ENCODE data around the gene PNPLA3.

The PNPLA3 gene, protein sequence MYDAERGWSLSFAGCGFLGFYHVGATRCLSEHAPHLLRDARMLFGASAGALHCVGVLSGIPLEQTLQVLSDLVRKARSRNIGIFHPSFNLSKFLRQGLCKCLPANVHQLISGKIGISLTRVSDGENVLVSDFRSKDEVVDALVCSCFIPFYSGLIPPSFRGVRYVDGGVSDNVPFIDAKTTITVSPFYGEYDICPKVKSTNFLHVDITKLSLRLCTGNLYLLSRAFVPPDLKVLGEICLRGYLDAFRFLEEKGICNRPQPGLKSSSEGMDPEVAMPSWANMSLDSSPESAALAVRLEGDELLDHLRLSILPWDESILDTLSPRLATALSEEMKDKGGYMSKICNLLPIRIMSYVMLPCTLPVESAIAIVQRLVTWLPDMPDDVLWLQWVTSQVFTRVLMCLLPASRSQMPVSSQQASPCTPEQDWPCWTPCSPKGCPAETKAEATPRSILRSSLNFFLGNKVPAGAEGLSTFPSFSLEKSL

DNA sequence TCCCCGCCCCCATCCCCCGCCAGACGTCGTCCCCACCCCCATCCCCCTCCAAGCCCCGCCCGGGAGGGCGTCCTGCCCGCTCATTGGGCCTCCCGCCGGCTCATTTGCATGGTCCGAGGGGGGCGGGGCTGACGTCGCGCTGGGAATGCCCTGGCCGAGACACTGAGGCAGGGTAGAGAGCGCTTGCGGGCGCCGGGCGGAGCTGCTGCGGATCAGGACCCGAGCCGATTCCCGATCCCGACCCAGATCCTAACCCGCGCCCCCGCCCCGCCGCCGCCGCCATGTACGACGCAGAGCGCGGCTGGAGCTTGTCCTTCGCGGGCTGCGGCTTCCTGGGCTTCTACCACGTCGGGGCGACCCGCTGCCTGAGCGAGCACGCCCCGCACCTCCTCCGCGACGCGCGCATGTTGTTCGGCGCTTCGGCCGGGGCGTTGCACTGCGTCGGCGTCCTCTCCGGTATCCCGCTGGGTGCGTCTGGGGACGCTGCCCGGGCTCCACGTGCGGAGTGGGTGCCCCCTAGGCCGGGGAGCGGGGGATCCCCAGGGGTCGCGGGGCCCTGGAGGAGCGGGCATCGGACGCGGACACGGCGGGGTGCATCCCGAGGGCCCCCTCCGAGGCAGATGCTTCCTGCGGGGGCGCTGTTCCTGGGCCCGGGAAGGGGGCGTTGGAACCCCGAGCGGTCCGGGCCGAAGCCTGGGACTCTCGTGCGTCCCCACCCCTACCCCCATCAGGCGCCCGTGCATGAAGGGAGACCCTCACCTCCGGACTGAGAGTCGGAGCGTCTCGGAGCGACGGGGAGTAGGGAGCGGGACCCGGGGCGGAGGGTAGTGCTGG, at the start of gene PNPLA3:
TSS of gene PNPLA3 (plus strand) at position 175 of the 834 bp plus-strand sequence. CDS start at position 282, 107 bp downstream.
- DNase-seq, result peak in 13 of 14 donors; percentile 16 to 85 (median 73)

DNA sequence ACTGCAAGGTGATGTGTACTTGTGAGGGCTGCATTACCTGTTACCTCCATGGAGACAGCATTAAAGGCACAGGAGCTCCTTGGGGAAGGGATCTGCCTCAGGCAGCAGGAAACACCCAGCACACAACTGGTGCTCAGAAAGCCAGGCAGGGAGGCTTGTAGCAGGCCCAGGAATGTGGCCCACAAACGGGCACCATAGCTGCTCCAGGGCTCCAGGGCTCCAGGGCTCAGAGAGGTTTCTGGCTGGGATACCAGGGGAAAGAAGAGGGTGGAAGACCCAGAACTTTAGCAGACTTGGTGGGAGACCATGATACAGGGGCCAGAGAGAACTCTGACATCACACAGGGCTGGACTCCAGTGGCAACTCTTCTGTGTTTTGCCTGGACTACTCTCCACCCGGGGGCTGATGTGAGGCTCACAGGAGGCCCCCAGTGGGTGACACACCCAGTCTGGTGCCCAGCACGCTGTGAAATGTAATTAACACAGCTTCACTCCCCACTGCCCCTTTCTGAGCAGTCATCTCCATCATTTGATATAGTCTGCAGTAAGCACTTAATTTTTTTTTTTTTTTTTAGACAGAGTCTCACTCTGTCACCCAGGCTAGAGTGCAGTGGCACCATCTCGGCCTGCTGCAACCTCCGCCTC, 46.6 kb upstream of the PNPLA3 start:
- no peak for DNase-seq

DNA sequence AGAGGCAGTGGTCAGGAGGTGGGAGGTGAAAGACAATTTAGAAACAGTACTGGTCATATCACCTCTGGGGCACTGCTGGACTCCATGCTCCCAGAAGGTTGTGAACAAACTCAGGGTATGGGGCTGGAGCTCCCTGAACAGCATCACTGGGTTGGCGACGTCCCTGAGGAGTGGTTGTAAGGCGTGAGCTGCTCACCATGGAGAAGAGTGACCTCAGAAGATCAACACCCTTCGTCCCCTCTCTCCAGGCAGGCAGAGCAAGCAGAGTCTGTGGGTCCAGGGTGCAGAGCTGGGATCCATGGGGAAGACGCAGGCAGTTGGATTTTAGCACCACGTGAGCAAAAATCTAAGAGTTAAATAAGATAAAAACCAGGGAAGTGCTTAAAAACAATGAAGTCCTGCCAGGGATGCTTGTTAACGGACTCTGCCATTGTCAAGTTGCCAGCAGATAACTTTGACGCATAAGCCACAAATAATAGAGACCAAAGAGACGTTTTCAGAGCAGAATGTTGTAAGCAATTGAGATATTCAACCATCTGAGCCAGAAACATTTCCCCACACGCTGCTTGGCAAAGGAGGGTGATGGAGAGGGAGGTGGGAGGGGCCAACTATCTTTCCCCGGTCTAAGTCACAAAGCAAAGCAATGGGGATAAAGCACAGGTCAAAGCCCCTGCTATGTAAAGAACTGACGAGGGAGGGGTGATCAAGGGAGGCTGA, 45.4 kb upstream of the PNPLA3 start:
- no peak for DNase-seq

DNA sequence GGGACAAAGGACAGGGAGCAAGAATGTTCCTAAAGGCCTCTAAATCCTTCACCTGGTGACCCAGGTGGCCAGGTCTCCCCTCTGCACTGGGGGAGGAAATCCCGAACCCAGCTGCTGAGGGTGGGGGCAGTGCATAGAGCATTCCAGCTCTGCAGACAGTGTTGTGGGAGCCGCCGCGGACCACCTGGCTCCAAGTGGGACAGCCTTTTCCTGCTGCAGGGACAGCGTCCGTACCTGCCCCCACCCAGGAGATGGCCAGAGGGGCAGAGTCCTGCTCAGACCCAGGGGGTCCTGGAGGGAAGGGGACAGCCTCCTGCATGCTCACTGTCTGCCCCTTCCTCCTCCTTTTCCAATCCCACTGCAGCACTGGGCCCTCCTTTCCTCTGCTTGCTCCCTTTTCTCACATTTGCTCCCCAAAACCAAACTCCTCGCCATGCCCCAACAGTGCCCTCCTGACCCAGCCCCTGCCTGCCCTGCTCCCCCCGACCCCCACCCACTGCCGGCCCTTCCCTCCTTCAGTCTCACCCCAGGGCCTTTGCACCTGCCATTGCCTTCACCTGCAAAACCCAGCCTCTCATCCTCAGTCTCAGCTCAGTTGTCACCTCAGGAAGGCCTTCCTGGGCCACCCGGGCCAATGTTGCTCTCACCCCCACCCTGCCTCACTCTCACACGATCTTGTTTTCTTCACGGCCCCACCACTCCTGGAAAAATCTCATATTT, 44.6 kb upstream of the PNPLA3 start:
- DNase-seq, result no peak

DNA sequence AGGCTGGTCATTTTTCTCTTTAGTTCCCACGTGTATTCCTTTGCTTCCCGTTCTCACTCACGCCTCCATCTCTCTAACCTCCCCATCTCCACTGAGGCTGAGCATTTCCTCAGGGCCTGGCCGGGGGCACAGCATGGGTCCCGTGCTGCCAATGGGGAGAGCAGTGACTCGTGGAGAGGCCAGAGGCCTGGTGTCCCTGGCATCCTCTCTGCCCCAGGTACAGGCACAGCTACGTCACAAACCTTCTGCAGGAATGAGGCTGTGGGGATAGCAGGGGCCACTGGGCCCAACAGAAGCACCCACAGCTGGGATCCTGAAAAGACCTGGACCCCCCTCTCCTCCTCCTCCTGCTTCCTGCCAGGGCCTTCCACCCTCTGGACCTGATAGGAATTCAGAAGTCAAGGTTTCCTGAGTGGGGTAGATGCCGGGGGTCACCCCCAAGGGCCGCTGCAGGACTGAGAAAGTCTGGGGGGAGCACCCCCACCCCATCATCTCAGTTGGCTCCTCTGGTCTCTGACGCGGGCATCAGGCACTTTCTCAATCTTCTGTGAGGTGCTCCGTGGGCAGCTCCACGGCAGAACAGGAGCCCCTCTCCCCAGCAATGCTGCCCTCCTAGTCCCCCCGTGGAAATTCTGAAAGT, 43.6 kb upstream of the PNPLA3 start:
- no peak for DNase-seq

DNA sequence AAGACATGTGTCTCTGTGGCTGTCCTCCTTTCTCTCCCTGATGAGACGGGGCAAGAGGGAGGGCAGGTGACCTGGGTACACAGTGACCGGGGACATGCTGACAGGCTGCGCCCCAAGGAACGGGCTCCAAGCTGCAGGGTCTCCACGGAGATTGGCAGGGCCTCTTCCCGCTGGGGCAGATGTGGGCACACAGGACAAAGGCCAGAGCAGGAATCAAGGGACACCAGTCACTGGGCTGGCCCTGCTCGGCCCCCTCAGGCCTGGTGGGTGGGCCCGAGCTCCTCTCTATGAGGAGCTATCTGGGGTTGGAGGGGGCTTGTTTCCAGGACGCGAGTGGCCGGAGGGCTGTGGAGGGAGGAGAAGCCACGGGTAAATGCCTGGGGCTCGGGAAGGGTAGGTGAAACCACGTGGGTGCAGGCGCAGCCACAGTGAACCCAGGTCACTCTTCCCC, 43.0 kb upstream of the PNPLA3 start:
- DNase-seq, result no peak

DNA sequence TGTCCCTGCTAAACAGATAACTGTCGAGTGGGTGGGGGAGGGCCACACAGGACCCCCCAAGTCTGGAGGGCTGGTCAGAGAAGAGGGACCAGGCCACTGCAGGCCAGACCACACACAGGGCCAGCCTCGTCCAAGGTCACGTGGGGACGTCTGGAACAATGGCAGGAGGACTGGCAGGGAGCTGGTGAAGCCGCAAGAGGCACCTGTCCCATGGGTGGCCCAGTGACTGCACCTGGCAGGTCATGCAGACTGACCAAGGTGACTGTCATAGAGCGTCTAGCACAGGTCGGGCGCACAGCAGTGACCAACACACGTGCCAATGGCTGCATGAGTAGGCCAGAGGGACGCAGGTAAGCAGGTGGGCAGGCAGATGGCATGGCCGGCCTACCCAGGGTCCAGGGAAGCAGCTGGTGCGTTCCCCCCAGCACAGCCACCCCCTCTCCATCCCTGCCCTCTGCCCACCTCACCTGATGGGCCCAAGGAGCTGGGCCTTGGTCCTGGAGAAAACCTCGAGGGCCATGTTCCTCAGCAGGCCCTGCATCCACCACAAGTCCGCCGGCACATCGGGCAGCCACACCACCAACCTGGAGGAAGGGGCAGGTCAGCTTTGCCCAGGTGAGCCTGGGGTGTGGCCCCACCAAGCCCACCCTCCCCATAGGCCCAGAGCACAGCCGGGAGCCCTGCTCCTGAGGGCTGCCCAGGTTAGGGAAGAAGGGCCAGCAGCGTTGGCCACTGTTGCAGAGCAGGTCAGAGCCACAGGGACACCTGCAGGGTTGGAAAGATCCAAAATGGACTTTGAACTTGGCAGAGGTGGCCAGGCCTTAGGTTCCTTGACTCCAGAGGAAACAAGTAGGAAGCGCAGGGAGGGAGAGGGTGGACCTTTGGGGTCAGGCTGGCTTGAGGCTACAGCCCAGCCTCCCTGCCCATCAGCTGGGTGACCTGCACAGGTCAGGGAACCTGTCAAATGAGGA, 42.2 kb upstream of the PNPLA3 start:
- no peak for DNase-seq

DNA sequence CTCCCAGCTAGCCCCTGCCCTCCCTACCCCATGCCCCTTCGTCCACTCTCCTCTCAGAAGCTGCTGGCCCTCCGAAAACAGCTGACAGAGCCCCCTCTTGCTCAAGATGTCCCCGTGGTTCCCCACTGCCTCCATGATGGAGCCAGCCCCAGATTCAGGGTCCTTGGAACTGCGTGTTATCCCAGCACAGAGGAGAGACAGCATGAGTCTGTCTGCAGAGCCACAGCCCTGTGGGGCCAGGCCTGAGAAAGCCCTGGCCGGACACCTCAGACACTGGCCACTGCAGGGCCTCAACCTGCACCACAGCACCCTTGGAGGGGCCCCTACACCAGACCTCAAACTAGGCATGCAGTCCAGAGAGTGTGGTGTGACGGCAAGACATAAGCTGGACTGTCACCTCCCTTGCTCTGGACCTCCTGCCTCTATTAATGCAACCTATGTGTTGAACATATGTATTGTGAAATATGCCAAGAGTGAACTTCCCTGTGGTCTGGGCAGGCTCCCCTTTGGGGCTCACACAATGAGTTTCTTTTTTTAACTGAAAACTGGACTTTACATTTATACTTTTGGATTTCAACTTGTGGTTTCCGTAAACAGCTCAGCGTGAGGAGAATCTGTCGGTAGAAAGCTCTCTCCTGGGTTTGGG, 41.4 kb upstream of the PNPLA3 start:
- DNase-seq, result no peak

DNA sequence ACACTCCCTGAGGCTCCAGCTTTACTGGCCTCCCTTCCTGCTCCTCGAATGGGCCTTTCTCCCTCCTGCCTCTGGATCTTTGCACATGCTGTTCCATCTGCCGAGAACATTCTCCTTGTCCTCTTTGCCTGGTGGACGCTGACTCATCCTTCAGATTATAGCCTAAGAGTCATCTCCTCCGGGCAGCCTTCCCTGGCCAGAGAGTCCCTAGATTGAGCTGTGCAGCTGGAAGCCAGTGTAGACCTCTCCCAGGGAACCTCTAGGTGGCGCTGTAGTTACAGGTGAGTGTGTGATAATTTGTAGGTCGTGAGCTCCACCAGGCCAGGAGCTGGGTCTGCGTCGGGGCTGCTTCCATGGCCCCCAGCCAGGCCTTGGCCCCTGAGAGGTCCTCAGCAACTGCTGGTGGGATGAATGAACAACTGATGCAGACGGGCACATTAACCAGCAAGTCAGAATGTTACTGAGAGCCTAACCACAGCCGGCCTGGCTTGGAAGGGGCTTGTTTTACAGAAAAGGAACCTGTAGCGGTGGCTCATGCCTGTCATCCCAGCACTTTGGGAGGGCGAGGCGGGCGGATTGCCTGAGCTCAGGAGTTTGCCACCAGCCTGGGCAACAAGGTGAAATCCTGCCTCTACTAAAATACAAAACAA, 40.5 kb upstream of the PNPLA3 start:
- no peak for DNase-seq

DNA sequence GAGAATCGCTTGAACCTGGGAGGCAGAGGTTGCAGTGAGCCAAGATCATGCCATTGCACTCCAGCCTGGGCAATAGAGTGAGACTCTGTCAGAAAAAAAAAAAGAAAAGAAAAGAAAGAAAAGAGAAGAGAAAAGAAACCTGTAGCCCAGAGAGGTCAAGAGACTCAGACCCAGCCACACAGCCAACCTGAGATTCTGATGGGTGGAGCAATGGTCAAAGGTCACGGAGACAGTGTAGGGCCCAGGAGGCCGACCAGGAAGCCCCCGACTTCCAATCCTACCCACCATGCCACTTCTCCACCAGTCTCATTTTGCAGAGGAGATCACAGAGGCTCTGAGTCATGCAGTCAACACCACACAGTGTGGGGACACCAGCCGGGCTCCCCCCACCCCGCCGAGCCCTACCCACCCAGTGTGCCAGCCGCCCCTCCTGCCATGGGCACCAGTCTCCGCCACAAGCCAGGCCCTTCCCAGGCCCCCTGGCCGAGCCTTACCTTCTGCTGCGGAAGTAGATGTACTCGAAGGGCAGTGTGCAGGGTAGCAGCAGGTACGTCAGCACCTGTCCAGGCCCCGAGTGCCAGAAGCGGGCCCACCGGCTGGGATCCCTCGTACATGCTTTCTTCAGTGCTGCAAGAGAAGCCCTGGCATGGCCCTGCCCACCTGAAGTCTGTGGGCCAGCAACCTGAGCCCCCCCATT, 39.7 kb upstream of the PNPLA3 start:
- no peak for DNase-seq

DNA sequence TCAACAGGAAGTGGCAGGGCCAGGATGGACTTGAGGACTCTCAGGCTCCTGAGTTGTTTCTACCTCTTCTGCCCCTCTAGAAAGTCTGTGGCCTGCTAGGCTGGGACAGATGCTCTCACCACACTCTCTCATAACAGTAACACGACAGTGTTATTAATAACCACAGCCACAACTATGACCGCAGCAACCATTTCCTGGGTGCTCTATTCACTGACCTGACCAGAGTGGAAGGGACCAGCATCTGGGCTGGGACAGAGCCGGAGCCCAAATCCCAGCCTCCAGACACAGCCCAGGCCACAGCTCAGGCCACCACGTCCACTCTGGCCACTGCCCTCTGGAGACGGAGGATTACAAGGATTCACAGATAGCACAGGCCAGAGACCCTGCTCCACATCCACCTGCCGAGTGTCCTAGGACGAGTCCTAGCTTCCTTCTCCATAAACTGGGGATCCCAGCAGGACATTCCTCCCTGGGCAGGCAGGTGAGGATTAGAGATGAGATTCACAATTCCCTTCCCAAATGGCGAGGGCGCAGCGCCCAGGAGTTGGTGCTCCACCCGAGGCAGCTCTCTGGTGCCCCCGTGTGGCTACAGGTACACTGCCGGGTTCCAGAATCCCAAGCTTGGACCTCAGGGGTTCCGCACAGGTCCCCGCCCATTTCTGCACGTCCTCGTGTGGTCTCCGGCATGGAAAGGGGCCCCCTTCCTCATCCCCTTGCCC, 38.8 kb upstream of the PNPLA3 start:
- peak in 1 of 14 donors; percentile 10 for DNase-seq

DNA sequence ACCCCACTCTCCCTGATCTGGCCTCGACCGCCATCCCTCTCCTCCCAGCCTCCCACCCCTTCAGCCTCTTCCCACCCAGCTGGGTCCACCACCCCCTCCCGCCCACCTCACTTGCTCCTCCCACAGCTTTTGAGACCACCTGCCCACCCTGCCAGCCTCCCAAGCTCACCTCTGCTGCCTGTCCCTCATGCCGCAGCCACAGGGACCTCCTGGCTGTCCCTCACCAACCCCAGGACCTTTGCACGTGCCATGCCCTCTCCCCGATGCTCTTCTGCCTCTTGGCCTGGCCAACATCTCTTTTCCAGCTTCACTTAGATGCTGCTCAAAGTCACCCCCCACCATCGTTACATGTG, 38.3 kb upstream of the PNPLA3 start:
- DNase-seq, result no peak

DNA sequence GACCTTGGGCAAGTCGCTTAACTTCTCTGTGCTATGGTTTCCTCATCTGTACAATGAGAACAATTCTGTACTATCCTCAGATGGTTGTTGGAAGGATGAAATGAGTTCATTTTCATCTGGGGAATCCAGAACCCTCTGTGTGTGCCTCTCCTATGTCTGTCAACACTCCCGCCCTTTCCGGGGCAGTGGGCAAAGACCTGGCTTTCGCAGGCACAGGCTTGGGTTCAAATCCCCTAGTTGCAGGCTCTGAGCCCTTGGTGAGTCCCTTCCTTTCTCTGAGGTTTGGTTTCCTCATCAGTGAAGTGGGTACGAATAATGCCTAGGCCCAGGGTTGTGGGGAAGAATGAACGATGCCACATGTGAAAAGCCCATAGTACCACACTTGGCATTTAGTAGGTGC, 37.8 kb upstream of the PNPLA3 start:
- no peak for DNase-seq

DNA sequence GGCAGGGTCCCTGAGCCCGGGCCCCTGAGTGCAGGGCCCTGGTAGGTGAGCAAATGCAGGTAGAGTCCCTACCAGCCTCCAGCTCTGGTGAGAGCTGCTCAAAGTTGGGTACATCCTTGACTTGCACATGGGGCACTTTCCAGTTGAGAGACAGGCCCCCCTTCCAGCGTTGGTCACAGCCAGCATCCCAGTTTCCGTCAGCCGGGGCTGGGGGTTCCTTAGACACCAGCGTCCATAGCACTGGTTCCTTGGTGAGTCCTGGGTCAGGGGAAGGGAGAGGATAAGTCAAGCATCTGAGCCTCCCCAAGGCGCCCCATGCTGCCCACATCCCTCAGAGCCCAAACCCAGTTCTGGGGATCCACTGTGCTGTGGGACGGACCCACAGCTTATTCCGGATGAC, 37.4 kb upstream of the PNPLA3 start:
- DNase-seq, result no peak

DNA sequence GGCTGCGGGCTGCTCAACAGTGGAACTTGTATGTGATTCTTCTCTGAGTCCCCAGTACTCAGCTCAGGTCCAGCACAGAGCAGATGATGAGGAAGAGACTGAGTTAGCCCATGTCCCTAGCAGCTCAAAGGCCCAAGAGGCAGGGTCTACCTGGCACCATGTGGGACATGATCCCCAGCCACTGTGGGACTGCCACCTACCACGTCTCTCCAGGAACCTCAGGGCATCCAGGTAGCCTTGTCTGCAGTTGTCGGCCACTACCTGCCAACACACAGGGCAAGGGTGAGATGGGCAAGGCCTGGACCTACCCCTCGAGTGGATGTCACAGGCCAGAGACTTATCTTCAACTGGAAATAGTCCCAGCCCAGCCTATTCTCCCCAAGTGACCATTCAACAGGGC, 36.2 kb upstream of the PNPLA3 start:
- DNase-seq, result no peak

DNA sequence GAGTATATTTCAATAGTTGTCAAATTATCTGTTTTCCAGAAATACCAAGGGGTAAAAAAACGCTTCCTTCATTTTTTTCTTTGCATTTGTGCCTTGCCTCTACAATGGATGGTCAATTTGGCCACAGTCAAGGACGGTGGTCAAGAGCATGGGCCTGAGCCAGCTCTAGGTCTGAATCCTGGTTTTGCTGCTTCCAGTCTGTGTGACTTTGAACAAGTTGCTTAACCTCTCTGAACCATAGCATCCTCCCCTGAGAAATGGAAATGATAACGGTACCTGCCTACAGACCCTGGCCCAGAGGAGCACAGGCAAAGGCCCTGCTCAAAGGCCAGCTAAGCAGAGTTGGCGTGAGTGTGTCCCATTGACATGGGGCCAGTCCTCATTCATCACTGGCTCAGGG, 34.9 kb upstream of the PNPLA3 start:
- DNase-seq, result no peak

DNA sequence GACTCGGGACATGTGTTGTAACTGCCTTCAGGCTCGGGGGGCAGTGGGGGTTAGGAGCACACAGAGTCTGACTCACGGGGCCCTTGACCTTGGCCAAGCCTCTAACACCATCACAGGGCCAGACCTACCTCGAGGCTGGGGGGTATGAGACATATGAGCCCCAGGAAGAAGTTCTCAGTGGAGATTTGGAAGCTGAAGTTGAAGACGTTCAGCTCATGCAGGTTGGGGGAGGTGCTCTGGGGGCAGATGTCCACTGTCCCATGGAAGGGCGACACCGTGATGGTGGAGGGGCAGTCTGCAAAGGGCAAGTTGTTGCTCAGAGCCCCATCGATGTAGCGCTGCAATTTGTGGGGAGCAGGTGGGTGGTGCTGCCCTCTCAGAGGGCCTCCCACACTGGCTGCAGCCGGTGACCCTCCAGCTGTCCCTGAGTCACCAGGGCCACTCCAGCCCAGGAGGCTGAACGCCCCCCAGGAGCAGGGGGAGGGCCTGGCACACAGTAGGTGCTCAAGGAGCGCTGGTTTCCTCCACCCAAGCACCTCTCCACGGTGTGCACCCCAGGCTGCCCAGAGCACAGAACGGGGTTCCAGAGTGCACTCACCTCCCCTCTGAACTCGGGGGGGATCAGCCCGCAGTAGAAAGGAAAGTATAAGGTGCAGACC, 34.3 kb upstream of the PNPLA3 start:
- no peak for DNase-seq

All from C1 segment of cervical spinal cord (tissue), 14 donors.